RWPE2 (cell line): ENCODE measurements around the gene MICOS13.

Source experiments
- ATAC-seq: fragments of 200-7000 bp; cut with Tn5 transposase; 3 replicates; pipeline ENCODE4 v1.9.1; 2021; ENCODE audit warnings: low read depth
- DNase-seq: peaks from one replicate; pipeline ENCODE4 v3.0.0-alpha.2; 2020; ENCODE audit warnings: low spot score
- H3K27ac ChIP-seq: fragments of 450-650 bp; 2 replicates; pipeline ENCODE4 v1.5.1; 2017; ENCODE audit warnings: mild to moderate bottlenecking; ENCODE audit not compliant: poor library complexity, severe bottlenecking
- H3K27me3 ChIP-seq: fragments of 250-450 bp; sonication (Bioruptor Pico); 2 replicates; pipeline ENCODE4 v1.5.1; 2021; ENCODE audit warnings: mild to moderate bottlenecking, moderate library complexity; ENCODE audit not compliant: insufficient read depth, poor library complexity, severe bottlenecking
- H3K36me3 ChIP-seq: fragments of 250-450 bp; sonication (Bioruptor Pico); 2 replicates; pipeline ENCODE4 v1.5.1; 2020; ENCODE audit warnings: low read depth, mild to moderate bottlenecking, moderate library complexity
- H3K4me1 ChIP-seq: fragments of 250-450 bp; sonication (Bioruptor Pico); 2 replicates; pipeline ENCODE4 v1.5.1; 2021; ENCODE audit warnings: mild to moderate bottlenecking, moderate library complexity; ENCODE audit not compliant: insufficient read depth, poor library complexity, severe bottlenecking
- H3K4me3 ChIP-seq: fragments of 250-450 bp; sonication (Bioruptor Pico); 2 replicates; pipeline ENCODE4 v1.5.1; 2021; ENCODE audit warnings: mild to moderate bottlenecking, moderate library complexity; ENCODE audit not compliant: severe bottlenecking
- H3K9me3 ChIP-seq: fragments of 250-450 bp; sonication (Bioruptor Pico); 2 replicates; pipeline ENCODE4 v1.5.1; 2021; ENCODE audit warnings: mild to moderate bottlenecking, moderate library complexity; ENCODE audit not compliant: severe bottlenecking
- TF ChIP-seq, protein P1 (sequence below): fragments of 450-650 bp; IDR thresholded peaks from one replicate; pipeline ENCODE4 v1.5.1; 2017; ENCODE audit warnings: mild to moderate bottlenecking, moderate library complexity; ENCODE audit not compliant: poor library complexity, severe bottlenecking

The MICOS13 gene

DNA sequence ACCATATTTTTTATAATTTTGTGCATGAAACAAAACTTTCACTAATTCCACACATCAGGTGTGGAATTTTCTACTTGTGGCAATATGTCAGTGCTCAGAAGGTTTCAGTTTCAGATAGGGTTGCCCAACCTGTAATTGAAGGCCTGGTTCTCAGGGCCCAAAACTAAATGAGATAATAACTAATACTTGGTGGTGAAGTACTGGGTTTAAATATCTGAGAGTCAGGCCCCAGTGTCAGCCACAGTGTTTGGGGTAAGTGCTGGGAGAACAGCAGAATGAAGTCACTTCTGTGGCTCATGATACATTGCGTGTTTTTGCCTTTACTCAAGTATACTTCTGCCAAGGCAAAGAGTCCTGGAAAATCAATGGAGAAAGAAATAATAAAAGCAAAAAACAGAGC, 51.9 kb downstream of the MICOS13 start:
- H3K36me3 ChIP-seq = peaks cover 75% of the 10 kb centered on the region
- H3K4me1 ChIP-seq = peaks cover 8% of the 10 kb centered on the region
- DNase-seq = no peak

More for the DNA sequence above, 51.9 kb downstream of the MICOS13 start:
- Histone ChIP-seq H3K27ac (no peak overlapping the region), H3K27me3 (no peaks in the 10 kb centered on the region), H3K9me3 (no peaks in the 10 kb centered on the region), H3K4me3 (no peak overlapping the region)
- TF ChIP-seq, protein P1, sequence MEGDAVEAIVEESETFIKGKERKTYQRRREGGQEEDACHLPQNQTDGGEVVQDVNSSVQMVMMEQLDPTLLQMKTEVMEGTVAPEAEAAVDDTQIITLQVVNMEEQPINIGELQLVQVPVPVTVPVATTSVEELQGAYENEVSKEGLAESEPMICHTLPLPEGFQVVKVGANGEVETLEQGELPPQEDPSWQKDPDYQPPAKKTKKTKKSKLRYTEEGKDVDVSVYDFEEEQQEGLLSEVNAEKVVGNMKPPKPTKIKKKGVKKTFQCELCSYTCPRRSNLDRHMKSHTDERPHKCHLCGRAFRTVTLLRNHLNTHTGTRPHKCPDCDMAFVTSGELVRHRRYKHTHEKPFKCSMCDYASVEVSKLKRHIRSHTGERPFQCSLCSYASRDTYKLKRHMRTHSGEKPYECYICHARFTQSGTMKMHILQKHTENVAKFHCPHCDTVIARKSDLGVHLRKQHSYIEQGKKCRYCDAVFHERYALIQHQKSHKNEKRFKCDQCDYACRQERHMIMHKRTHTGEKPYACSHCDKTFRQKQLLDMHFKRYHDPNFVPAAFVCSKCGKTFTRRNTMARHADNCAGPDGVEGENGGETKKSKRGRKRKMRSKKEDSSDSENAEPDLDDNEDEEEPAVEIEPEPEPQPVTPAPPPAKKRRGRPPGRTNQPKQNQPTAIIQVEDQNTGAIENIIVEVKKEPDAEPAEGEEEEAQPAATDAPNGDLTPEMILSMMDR = no peak
- no peak for ATAC-seq
